ENCODE results near the gene ZNF446.
"Not testable (repeated sequence)": the region's sequence is repeated elsewhere in the genome, so short reads cannot be mapped to it uniquely, and the experiment has no call there.

The ZNF446 gene

DNA sequence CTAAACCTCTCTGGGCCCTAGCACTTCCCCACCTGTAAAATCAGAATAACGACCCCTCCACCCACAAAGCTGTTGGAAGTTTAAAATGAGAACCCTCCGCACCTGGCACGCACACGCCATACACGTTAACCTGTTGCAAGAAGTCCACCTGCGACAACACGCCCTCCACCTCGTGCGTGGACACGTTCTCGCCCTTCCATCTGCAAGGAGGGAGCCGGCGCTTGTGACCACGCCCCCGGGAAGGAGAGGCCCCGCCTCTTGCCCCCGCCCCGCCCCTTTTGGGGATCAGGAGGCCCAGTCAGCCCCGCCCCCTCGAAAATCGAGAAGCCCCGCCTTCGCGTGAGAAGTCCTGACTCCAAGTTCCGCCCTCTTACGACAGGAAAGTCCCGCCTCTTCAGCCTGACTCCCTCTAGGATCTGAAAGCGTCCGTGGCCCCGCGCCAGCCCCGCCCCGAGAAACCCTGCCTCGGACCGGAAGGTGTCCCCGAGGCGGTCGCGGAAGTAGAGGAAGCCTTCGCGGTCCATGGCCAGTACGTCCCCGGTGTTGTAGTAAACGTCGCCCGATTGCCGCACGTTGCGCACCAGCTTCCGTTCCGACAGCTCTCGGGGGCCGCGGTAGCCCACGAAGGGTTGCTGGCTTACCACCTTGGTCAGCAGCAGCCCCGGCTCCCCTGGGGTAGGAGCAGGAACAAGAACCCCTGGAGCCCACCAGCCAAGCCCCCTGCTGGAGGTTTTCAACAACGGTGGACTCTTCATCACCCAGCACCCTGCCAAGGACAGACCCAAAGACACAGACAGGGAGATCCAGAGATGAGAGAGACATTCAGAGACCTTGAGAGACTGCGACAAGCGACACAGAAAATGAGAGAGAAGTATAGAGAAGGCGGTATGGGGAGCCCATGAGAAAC is 23.1 kb downstream of the ZNF446 start:
- DNase-seq, result peak; percentile 65 to 100 (median 98)

GRCh38 chr19:58500242-58500641 is 24.1 kb downstream of the ZNF446 start:
- DNase-seq, result no peak

- DNase-seq, result not testable (repeated sequence)
Measured at GRCh38 chr19:58507602-58508223, 31.6 kb downstream of the ZNF446 start.

DNA sequence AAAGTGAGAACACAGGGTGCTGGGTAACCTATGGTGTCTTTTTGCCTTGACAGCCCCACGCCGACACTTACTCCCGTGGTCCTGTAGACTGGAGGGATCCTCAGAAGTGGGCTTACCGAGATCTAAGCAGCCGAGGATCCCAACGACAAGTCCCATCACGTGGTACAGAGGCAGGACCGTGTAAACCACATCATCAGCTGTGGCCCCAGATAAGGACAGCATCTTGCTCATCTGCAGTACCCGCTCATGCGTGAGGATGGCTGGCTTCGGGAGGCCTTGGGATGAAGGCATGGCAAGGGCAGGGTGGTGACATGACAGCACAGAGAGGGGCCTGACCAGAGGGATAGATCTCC is 33.6 kb downstream of the ZNF446 start:
- no peak for DNase-seq

GRCh38 chr19:58510084-58510862 is 34.1 kb downstream of the ZNF446 start:
- DNase-seq, result no peak

- no peak for DNase-seq
Measured at GRCh38 chr19:58511353-58512208, 35.4 kb downstream of the ZNF446 start, which contains the start of gene SLC27A5. SLC27A5 (minus strand) TSS chr19:58511992; CDS start chr19:58511955, 37 bp downstream.

- no peak for DNase-seq
Measured at GRCh38 chr19:58513213-58513693, 37.1 kb downstream of the ZNF446 start.

DNA sequence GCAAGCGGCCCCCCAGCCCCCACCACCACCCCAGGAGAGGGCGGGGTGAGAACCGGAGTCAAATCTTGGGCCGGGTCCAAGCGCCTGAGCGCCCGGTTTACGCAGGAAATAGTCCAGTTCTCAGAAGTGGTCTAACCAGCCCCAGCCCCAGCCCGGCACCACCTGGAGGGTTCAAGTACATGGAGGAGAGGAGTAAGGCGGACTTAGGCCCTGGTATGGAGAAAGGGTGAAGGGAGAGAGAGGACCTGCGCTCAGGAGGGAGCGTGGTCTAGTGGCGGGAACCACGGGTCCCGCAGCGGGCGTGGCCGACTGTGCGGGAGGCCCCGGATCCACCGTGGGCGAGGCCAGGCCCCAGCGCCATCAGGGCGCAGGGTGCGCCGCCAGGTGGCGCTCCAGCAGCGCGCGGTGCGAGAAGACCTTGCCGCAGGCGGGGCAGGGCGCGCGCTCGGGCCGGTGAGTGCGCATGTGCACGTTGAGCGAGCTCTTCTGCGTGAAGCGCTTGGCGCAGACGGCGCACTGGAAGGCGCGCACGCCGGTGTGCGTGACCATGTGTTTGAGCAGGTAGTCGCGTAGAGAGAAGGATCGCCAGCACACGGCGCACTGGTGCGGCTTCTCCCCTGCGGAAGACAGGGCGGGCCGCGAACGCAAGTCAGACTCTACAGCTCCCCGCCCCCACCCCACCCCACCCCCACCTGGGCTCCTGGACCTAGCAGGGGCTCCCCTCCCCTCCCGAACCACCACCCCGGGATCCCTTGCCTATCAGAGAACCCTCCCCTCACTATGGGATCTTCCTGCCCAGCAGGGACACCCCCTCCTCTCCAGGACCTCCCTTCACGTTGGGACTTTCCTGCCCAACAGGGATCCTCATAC is 37.8 kb downstream of the ZNF446 start:
- peak in 49 of 51 donors; percentile 12 to 89 (median 67) for DNase-seq

DNA sequence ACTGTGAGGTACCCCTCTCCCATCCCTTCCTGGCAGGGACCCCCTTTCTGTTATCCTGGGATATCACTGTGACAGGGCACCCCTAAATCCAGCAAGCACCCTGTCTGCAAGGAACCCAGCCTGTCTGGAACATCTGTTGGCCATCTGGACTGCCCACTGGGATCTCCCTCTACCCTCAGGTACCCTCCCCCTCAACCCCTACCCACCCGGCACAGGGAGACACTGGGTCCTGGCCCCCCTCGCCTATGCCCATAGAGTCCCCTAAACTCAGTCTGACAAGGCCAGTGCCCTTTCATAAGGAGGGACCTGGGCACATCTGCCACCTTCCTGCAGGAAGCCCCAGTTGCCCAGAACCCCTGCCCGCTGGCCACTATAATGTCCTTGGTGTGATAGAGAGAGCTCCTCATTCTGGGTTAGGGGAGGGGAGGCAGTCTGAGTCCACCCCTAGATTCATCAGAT is 38.4 kb downstream of the ZNF446 start:
- no peak for DNase-seq

DNA sequence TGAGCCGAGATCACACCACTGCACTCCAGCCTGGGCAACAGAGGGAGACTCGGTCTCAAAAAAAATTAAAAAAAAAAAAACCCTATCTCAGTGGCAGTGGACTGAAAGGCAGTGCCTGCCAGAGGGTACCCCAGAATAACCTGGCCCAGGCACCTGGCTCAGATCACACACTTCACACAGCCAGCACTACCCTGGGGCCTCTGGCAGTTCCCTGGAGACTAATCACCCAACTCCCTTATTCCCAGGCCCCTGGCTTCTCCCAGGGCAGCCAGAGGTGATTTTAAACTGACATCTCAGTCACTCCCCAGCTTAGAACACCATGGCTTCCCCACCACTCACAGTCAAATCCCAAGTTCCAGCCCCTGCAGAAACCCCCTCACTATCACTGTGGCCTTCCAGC is 39.1 kb downstream of the ZNF446 start:
- DNase-seq, result no peak

GRCh38 chr19:58516246-58516836 is 40.2 kb downstream of the ZNF446 start:
- DNase-seq, result no peak

DNA sequence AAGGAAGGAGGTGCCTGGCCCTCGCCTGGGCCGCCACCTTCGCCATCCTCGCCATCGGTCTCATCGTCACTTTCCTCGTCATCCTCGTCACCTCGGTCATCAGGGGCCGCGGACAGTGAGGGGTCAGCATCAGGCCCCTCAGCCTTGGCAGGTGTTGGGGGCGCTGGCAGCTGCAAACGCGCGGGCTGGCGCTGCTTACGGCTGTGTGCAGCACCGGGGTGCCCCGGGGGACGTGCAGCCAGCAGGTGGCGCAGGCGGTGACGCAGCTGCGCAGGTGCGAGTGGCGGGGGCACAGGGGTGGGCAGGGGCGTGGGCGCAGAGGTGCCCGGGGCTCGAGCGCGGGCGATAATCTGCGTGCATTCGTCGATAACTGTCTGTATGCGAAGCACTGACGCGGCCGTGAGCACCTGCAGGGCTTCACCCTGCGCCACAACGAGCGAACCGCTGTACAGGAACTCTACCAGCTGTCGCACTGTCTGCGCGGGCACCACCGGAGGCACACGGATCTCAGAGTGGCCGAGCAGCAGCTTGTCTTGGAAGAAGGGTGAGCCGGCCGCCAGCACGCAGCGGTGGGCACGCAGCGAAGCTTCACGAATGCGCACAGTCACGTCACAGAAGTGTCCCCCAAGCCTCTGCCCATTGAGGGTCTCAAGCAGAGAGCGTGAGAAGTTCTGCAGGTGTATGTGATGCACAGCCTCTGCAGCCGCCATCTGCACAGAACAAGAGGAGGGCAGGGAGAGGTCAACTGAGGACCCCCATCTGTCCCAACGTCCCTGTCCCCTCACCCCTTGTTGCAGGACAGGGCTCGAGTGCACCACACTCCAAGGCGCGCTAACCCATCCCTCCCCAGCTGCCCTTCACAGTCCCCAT is 41.0 kb downstream of the ZNF446 start:
- no peak for DNase-seq

DNA sequence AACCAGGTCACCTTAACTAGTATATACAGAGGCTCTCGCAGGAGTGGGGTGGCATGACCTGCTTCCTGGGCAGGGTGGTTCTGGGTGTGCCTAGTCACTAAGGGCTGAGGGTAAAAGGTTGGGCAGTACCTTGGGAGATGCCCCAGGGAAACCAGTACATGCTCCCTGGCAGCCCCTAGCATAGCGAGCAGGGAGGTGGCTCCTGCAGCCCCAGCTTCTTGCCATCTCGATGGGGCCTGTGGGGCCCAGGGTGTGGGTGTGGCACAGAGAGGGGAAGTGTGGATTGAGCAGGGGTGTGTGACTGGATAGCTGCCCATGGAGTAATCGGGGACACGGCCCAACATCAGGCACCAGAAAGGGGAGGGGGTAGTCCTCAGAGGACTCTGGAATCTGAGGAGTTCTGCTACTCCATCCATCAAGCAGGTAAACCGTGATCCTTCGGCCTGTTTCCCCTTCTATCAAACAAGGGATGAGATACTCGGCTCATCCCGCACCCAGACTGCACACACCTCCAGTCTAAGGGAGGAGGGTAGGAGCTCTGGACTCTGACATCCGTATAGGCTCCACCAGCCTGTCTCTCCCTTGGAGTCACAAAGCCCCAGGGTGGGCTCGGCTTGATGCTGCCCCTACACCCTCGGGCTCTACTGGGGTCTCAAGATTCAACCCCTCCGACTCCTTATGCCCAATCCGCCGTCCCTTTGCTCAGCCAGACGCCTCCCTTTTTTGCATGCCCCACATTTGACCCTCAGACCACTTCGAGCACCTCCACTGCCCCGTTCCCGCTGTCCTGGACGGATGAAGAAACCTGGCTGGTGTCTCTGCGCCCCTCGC is 42.3 kb downstream of the ZNF446 start:
- DNase-seq, result no peak

DNA sequence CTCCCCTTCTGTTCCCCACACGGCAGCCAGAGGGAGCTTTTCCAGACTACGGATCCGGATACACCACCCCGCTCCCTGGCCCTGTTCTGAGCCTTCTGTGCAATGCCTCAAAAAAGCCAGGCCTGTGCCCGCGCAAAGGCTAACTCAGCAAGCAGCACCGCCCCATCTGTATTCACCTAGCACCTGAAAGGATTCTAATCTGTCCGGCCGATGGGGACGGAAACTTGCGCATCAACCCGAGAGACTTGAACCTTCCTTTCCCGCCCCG is 42.9 kb downstream of the ZNF446 start:
- peak in 36 of 51 donors; percentile 9 to 68 (median 48) for DNase-seq

DNA sequence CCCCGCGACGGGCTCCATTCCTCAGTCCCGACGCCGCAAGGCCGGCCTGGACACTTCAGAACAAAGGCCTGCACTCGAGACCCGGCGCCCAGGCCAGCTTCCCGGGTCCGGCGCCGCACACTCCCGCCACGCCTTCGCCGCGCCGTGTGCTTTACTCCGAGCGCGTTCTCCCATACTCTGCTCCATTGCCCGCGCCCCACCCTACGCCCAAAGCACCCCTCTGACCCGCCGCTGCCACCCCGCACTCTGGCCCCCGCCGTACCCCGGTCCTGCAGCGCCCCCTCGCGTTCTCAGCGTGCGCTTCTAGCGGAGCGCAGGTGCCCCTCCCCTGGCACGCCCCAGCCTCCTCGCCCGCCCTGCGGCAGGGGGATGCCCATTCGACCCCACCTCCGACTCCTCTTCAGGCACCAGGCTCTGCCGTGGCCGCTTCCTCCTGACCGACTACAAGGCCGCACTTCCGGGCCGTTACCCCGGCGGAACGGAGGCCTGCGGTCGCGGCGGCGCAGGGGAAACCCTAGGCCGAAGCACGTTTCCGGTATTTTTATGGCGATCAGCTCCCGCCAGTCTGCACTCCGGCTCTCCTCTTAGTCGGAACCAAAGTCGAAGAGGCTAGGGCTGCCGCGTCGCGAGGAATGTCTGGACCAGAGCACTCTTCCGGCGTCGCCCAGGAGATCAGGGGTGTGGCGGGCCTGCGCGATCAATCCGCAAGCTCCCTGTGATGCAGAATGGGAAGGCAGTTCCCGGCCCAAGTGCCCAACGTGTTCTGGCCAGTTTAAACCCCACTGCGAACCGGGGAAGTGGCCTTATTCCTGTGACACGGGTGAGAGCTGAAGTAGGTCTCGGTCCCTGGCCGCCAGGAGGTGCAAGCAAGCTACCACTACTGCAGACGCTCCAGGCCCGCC is 43.5 kb downstream of the ZNF446 start, which contains the start of gene ZBTB45:
Gene ZBTB45, minus strand, starts transcription at position 456 of the 902 bp plus-strand sequence. CDS start 2,137 bp downstream, outside the sequence.
- DNase-seq, result peak; percentile 35 to 96 (median 88)

- no peak for DNase-seq
Measured at GRCh38 chr19:58520257-58520599, 44.1 kb downstream of the ZNF446 start.

All from hypothalamus (tissue), 51 donors.